Testis (tissue), 2 donors: Measurements from ENCODE around the gene BMAL1.

Experiments used
- POLR2A ChIP-seq: fragments of 450-650 bp; IDR thresholded peaks from one replicate; pipeline ENCODE4 v1.6.1; 2017; ENCODE audit warnings: antibody characterized with exemption, mild to moderate bottlenecking, moderate library complexity
- TF ChIP-seq, protein P1 (sequence below), 3 experiments: fragments of 450-650 bp in 2 of 3; fragments of 200-600 bp in 1 of 3; sonication (generic) in 1 of 3; IDR thresholded peaks; one replicate each; pipeline ENCODE4 v1.5.1; 2016 to 2019; ENCODE audit warnings: antibody characterized with exemption in 3 of 3, mild to moderate bottlenecking in 2 of 3, moderate library complexity in 1 of 3

DNA sequence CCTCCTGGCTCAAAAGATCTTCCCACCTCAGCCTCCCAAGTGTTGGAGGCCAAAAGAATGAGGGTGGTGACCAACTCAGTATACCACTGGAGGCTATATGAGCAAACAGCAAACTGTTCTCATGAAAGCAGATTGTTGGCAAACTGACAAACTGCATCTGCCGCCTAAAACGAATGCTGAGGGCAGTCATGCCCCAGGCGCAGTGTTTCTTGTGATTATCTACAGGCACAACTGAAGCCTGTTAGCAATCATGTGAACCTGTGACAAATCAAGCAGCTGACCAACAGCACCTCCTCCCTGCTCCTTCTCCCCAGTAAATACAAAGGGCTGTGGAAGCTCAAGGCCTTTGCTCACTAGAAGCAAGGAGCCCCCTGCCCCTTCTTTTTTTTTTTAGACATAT is 137.6 kb downstream of the BMAL1 start:
- TF ChIP-seq, protein P1, sequence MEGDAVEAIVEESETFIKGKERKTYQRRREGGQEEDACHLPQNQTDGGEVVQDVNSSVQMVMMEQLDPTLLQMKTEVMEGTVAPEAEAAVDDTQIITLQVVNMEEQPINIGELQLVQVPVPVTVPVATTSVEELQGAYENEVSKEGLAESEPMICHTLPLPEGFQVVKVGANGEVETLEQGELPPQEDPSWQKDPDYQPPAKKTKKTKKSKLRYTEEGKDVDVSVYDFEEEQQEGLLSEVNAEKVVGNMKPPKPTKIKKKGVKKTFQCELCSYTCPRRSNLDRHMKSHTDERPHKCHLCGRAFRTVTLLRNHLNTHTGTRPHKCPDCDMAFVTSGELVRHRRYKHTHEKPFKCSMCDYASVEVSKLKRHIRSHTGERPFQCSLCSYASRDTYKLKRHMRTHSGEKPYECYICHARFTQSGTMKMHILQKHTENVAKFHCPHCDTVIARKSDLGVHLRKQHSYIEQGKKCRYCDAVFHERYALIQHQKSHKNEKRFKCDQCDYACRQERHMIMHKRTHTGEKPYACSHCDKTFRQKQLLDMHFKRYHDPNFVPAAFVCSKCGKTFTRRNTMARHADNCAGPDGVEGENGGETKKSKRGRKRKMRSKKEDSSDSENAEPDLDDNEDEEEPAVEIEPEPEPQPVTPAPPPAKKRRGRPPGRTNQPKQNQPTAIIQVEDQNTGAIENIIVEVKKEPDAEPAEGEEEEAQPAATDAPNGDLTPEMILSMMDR (IDR thresholded peaks at IDR 0.05), result no peak
- no peak for TF ChIP-seq POLR2A
